ENCODE results near the gene TPRN.

GRCh38 chr9:137234055-137234697, 33.6 kb upstream of the TPRN start:
- TF ChIP-seq POLR2AphosphoS5 (IDR thresholded peaks at IDR 0.05; ENCODE audit: low read depth, low read length): no peak
- no peak for TF ChIP-seq POLR2A (IDR thresholded peaks at IDR 0.05; ENCODE audit: low read depth, low read length)

Measured in GM12891 (cell line).